HepG2 (cell line): ENCODE measurements around the gene CDC6. TPM values are rescaled to one million over a fixed set of nuclear protein-coding genes. Genes with fewer than 3 reads are reported as not detected.

Experiments used
- ATAC-seq: fragments of 200-7000 bp; cut with Tn5 transposase; 3 replicates; pipeline ENCODE4 v1.9.1; 2020; ENCODE audit warnings: mild to moderate bottlenecking, moderate library complexity
- BruUV-seq: library from RNA; stranded (reverse); fragments of 400-500 nt; replicated peaks from 2 replicates; lab custom pipeline; 2021; lab: Mats Ljungman, UMichigan
- CTCF ChIA-PET: fragments of 300-600 bp; formaldehyde crosslinking; extraction: SDS; loops from one replicate; lab custom pipeline; 2021; ENCODE audit warnings: low total read pairs, inconsistent platforms, low intra/inter-chr PET ratio; lab: Yijun Ruan, JAX
- POLR2A ChIA-PET: fragments of 350-600 bp; sonication (Branson Sonifier 250); formaldehyde crosslinking; loops from one replicate; lab custom pipeline; 2020; ENCODE audit warnings: antibody characterized with exemption, inconsistent platforms; lab: Yijun Ruan, JAX
- DNase-seq: peaks from one replicate; pipeline ENCODE4 v3.0.0-alpha.2; 2015; ENCODE audit warnings: low spot score
- FAIRE-seq: peaks from 3 replicates; lab custom pipeline; 2011; peaks lifted over from hg19 to GRCh38; lab: Jason Lieb, UNC
- H2AFZ ChIP-seq: one replicate; pipeline ENCODE4 v1.6.1; 2011; ENCODE audit warnings: low read length, inconsistent platforms
- H3K27ac ChIP-seq: fragments of 300-600 bp; 3 replicates; pipeline ENCODE4 v1.8.0; 2011; ENCODE audit warnings: mixed run types, mild to moderate bottlenecking, mixed read lengths, low read length, inconsistent platforms; ENCODE audit not compliant: insufficient read depth; ENCODE audit errors: extremely low read length
- H3K27me3 ChIP-seq, 2 experiments: fragments of 200-600 bp in 1 of 2; 2 replicates in 1 of 2; 3 replicates in 1 of 2; pipeline versions ENCODE4 v1.6.0 to v1.8.0; 2011; ENCODE audit warnings: low read length in 2 of 2, mild to moderate bottlenecking in 2 of 2, moderate library complexity in 2 of 2, inconsistent platforms in 1 of 2; ENCODE audit not compliant: insufficient read depth in 2 of 2, control insufficient read depth in 1 of 2
- H3K36me3 ChIP-seq, 2 experiments: fragments of 200-600 bp in 1 of 2; replicated peaks in 1 of 2; 2 replicates in 1 of 2; 3 replicates in 1 of 2; pipeline versions ENCODE4 v1.5.1 to v1.8.0; 2011; ENCODE audit warnings: low read length in 2 of 2, inconsistent platforms in 1 of 2; ENCODE audit not compliant: insufficient read depth in 2 of 2, control insufficient read depth in 1 of 2
- H3K4me1 ChIP-seq: 2 replicates; pipeline ENCODE4 v1.5.1; 2012; ENCODE audit warnings: low read length, inconsistent platforms; ENCODE audit not compliant: insufficient read depth
- H3K4me2 ChIP-seq: 2 replicates; pipeline ENCODE4 v1.6.0; 2011; ENCODE audit warnings: low read depth, low read length, inconsistent platforms
- H3K4me3 ChIP-seq, 3 experiments: fragments of 200-600 bp in 1 of 3; sonication (generic), shearing (Covaris generic) in 1 of 3; replicated peaks in 1 of 3; 2 replicates each; pipeline ENCODE4 v1.5.1; 2011 to 2016; ENCODE audit warnings: low read length in 3 of 3, inconsistent platforms in 2 of 3, low read depth in 2 of 3, mild to moderate bottlenecking in 2 of 3, control low read depth in 1 of 3, mixed read lengths in 1 of 3; ENCODE audit not compliant: insufficient read depth in 1 of 3
- H3K79me2 ChIP-seq: one replicate; pipeline ENCODE4 v1.6.1; 2011; ENCODE audit warnings: low read length, inconsistent platforms; ENCODE audit not compliant: insufficient read depth
- H3K9ac ChIP-seq: 2 replicates; pipeline ENCODE4 v1.6.0; 2011; ENCODE audit warnings: mild to moderate bottlenecking, low read depth, low read length, inconsistent platforms; ENCODE audit not compliant: insufficient read depth
- H3K9me3 ChIP-seq: 2 replicates; pipeline ENCODE4 v1.5.1; 2012; ENCODE audit warnings: mild to moderate bottlenecking, low read length
- H4K20me1 ChIP-seq: 2 replicates; pipeline ENCODE4 v1.6.0; 2011; ENCODE audit warnings: inconsistent platforms, mild to moderate bottlenecking, low read length, moderate library complexity; ENCODE audit not compliant: insufficient read depth
- CEBPG ChIP-seq: IDR thresholded peaks from 2 replicates; pipeline ENCODE4 v1.6.1; 2016
- CTCF ChIP-seq: sonication (generic); formaldehyde crosslinking; IDR thresholded peaks from 2 replicates; pipeline ENCODE4 v1.5.0; 2020; ENCODE audit warnings: mild to moderate bottlenecking, missing genetic modification reagents, moderate library complexity
- DRAP1 ChIP-seq: IDR thresholded peaks from 2 replicates; pipeline ENCODE4 v1.6.1; 2016; ENCODE audit warnings: missing genetic modification reagents, missing compliant biosample characterization
- FOSL1 ChIP-seq: sonication (generic); formaldehyde crosslinking; IDR thresholded peaks from 2 replicates; pipeline ENCODE4 v1.9.0; 2021; ENCODE audit warnings: missing genetic modification reagents, borderline replicate concordance
- GATAD1 ChIP-seq: IDR thresholded peaks from 2 replicates; pipeline ENCODE4 v1.6.1; 2016; ENCODE audit warnings: missing genetic modification reagents, missing compliant biosample characterization
- KAT8 ChIP-seq: IDR thresholded peaks from 2 replicates; pipeline ENCODE4 v1.6.1; 2016; ENCODE audit warnings: missing genetic modification reagents, missing compliant biosample characterization
- KDM6A ChIP-seq: IDR thresholded peaks from 2 replicates; pipeline ENCODE4 v1.6.1; 2016; ENCODE audit warnings: low read depth
- NRL ChIP-seq: sonication (generic); formaldehyde crosslinking; IDR thresholded peaks from 2 replicates; pipeline ENCODE4 v1.5.0; 2020; ENCODE audit warnings: missing genetic modification reagents, mild to moderate bottlenecking, moderate library complexity, borderline replicate concordance
- PHF5A ChIP-seq: IDR thresholded peaks from one replicate; pipeline ENCODE4 v1.6.1; 2018; ENCODE audit warnings: low read depth, missing genetic modification reagents; ENCODE audit not compliant: unreplicated experiment
- STAT5B ChIP-seq: sonication (generic); formaldehyde crosslinking; IDR thresholded peaks from 2 replicates; pipeline ENCODE4 v1.4.0; 2020; ENCODE audit warnings: missing genetic modification reagents
- TFDP2 ChIP-seq: sonication (generic); formaldehyde crosslinking; IDR thresholded peaks from 2 replicates; pipeline ENCODE4 v1.4.0; 2020; ENCODE audit warnings: missing genetic modification reagents
- ZNF275 ChIP-seq: sonication (generic); formaldehyde crosslinking; IDR thresholded peaks from 2 replicates; pipeline ENCODE4 v1.8.0; 2022; ENCODE audit warnings: missing genetic modification reagents, mild to moderate bottlenecking, inconsistent platforms, borderline replicate concordance
- ZNF281 ChIP-seq: sonication (generic); formaldehyde crosslinking; IDR thresholded peaks from 2 replicates; pipeline ENCODE4 v1.4.0; 2020; ENCODE audit warnings: missing genetic modification reagents, borderline replicate concordance
- ZNF724P ChIP-seq: sonication (generic); formaldehyde crosslinking; IDR thresholded peaks from 2 replicates; pipeline ENCODE4 v1.8.0; 2022; ENCODE audit warnings: missing genetic modification reagents, borderline replicate concordance
- ZNF773 ChIP-seq: sonication (generic); formaldehyde crosslinking; IDR thresholded peaks from 2 replicates; pipeline ENCODE4 v1.4.0; 2020; ENCODE audit warnings: missing genetic modification reagents, borderline replicate concordance
- ZNF850 ChIP-seq: sonication (generic); formaldehyde crosslinking; conservative IDR thresholded peaks from 2 replicates; pipeline ENCODE4 v1.9.0; 2021; ENCODE audit warnings: mild to moderate bottlenecking, missing genetic modification reagents
- ZSCAN31 ChIP-seq: sonication (generic); formaldehyde crosslinking; IDR thresholded peaks from 2 replicates; pipeline ENCODE4 v1.5.0; 2020; ENCODE audit warnings: low read depth, mild to moderate bottlenecking, missing genetic modification reagents
- WGBS: methylation state at CpG from one replicate; pipeline ENCODE4 v1.1.6; 2017; ENCODE audit warnings: low lambda C conversion rate; 5-methylcytosine and 5-hydroxymethylcytosine counted together
- in situ Hi-C: cut with HindIII; loops from 2 replicates; pipeline ENCODE4 v1.10.0; 2017; ENCODE audit warnings: low pct_unique_long_range_greater_than_20kb; ENCODE audit not compliant: extremely low pct_ligation_motif_present
- intact Hi-C: fragments of 100-400 bp; cut with micrococcal nuclease; formaldehyde crosslinking; loops from one replicate; pipeline ENCODE4 v1.10.0; 2022; ENCODE audit not compliant: unreplicated experiment
- polyA plus RNA-seq, 8 experiments: library from polyadenylated mRNA; depleted of rRNA in 3 of 8; stranded (reverse) in 7 of 8; unstranded in 1 of 8; fragments of >200 nt; fragmentation: Illumina TruSeq in 4 of 8; extraction: Trizol in 4 of 8; gene quantifications; 2 replicates each; pipeline versions ENCODE4 v1.2.1 to v1.2.3, GENCODE V29; 2011 to 2016; ENCODE audit warnings: low read depth in 4 of 8, missing spikeins in 1 of 8, mixed read lengths in 1 of 8; ENCODE audit not compliant: insufficient read depth in 1 of 8
- total RNA-seq, 5 experiments: library from RNA; depleted of rRNA; stranded (reverse); fragments of >200 nt; fragmentation: Illumina TruSeq; extraction: Trizol; gene quantifications; 2 replicates each; pipeline ENCODE4 v1.2.3, GENCODE V29; 2016; ENCODE audit warnings: low read depth in 1 of 5

CDC6 gene
- total and polyA plus RNA-seq, 2 of the 13 experiments (the other 11 are each of a cell fraction or from before 2014, with no cell fraction given): 17.4 to 114 TPM

GRCh38 chr17:40350689-40351358 lies 63.1 kb downstream of the CDC6 start:
- DNase-seq: no peak
- Histone ChIP-seq H3K9ac (no peak overlapping the region), H3K36me3 (peaks cover 27 to 38% of the 10 kb centered on the region in 2 experiments), H3K27ac (no peak overlapping the region), H3K9me3 (no peaks in the 10 kb centered on the region), H4K20me1 (no peaks in the 10 kb centered on the region), H3K4me1 (peaks cover 73% of the 10 kb centered on the region), H3K27me3 (no peaks in the 10 kb centered on the region), H3K79me2 (peaks cover 14% of the 10 kb centered on the region), H3K4me2 (no peak overlapping the region), H2AFZ (no peak overlapping the region), H3K4me3 (no peak overlapping the region)
- BruUV-seq: TSS peak; percentile 20
- ChIA-PET CTCF (interaction anchor here (0.9 kb wide), 1 partner anchor 48 kb away, joined by 3 read pairs; no protein-coding TSS in a partner anchor), POLR2A (interaction anchor here (0.5 to 3.4 kb wide), 5 partner anchors 9 to 88 kb away, joined by 3 to 27 read pairs (median 19); partner anchors contain the start of gene RARA)
- in situ Hi-C loops (loop anchor here (5.0 to 10.0 kb wide), 2 partner anchors 34 to 146 kb away; no protein-coding TSS in a partner anchor), intact Hi-C loops (no loop called here)
- no peak for ATAC-seq
- no peak for TF ChIP-seq TFDP2 (CRISPR knock-in tag)
- no peak for TF ChIP-seq ZNF724P (CRISPR knock-in tag)
- TF ChIP-seq ZNF281 (CRISPR knock-in tag): no peak
- no peak for TF ChIP-seq KDM6A (CRISPR knock-in tag)
- TF ChIP-seq KAT8 (CRISPR knock-in tag): no peak
- no peak for TF ChIP-seq CTCF (CRISPR knock-in tag)
- TF ChIP-seq CEBPG (CRISPR knock-in tag): no peak
- no peak for TF ChIP-seq GATAD1 (CRISPR knock-in tag)
- TF ChIP-seq DRAP1 (CRISPR knock-in tag): no peak
- TF ChIP-seq ZNF275: no peak
- no peak for TF ChIP-seq ZSCAN31 (CRISPR knock-in tag)
- no peak for TF ChIP-seq ZNF850 (CRISPR knock-in tag)
- TF ChIP-seq NRL (CRISPR knock-in tag): no peak
- TF ChIP-seq PHF5A: no peak
- TF ChIP-seq ZNF773 (CRISPR knock-in tag): no peak
- no peak for TF ChIP-seq STAT5B
- no peak for TF ChIP-seq FOSL1 (CRISPR knock-in tag)
- 93% methylated on average over 17 of the region's 17 CpGs for WGBS
- FAIRE-seq: no peak
